ENCODE data around the gene FBXL14.
A peak's percentile ranks its signal among the peaks of the same experiment; 100 is the strongest.

Gene FBXL14

DNA sequence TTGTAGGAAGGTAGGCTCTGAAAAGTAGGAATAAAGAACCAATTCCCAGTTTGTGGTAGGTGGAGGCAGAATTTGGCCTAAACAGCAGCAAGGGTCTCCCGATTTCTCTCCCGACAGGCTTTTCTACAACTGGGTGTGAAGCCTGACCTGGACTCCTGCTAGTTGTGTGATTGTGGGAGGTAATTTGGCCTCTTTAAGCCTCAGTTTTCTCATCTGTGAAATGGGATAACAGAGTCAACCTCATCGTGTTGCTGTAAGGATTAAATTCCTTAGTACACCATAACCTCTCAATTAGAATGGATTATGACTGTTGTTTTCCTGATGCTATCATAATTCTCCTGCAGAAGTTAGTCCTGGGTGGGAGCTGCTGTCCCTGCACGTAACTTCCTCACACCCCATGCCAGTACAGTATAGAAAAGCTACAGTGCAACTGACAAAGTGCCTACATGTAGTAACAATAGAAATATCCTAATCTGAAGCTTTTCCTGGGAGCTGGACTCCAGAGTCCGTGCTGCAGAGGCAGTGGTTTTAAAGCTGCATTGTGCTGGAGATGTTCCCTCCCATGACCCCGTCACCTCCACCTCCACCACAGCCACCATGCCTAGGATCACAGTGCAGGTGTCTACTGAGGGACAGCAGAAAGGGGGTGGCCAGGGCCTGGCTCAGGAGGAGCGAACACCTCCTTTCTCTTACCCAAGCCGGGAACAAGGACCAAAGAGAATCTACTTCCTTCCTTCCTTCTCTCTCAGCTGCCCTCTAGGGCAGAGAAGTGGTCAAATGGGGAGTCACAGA lies 76.5 kb downstream of the FBXL14 start:
- H3K4me3 ChIP-seq (ENCODE audit: low read depth, low read length), result no peak overlapping the region
- TF ChIP-seq CTCF (IDR thresholded peaks at IDR 0.05; ENCODE audit: insufficient read depth, low read depth, low read length, missing control alignments), result no peak
- no peak for DNase-seq (ENCODE audit: low read depth)

DNA sequence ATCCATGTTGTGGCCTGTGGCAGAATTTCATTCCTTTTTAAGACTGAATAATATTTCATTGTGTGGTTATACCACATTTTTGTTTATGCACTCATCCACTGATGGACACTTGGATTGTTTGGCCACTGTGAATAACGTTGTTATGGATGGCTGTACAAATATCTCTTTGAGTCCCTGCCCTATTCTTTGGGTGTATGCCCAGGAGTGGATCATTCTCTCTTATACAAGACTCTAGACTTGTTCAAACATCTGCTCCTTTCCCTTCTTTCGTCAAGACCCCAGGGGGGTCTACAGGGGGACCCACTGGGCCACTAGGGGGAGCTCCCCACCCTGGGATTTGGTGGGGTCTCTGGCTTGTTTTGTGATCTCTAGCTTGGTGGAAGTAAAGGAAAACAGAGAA lies 77.4 kb downstream of the FBXL14 start:
- peak; percentile 58 for TF ChIP-seq CTCF (IDR thresholded peaks at IDR 0.05; ENCODE audit: insufficient read depth, low read depth, low read length, missing control alignments)
- DNase-seq (ENCODE audit: low read depth), result no peak
- no peak overlapping the region for H3K4me3 ChIP-seq (ENCODE audit: low read depth, low read length)
